ENCODE measurements around the gene SP2.

The SP2 gene

GRCh38 chr17:47894498-47895346 is 1.3 kb upstream of the SP2 start:
- no peak for DNase-seq
- Histone ChIP-seq H3K9me3 (no peaks in the 10 kb centered on the region), H3K27me3 (peaks cover 4% of the 10 kb centered on the region; the same call in 1 of the 2 replicates), H3K4me3 (ENCODE audit: low read depth, low read length) (peak overlapping the region; percentile 95), H3K4me1 (no peaks in the 10 kb centered on the region), H3K36me3 (no peaks in the 10 kb centered on the region)
- no peak for TF ChIP-seq CTCF (IDR thresholded peaks at IDR 0.05; ENCODE audit: low read depth, low read length)

GRCh38 chr17:47895347-47895855 is 635 bp upstream of the SP2 start:
- Histone ChIP-seq H3K36me3 (no peaks in the 10 kb centered on the region), H3K9me3 (no peaks in the 10 kb centered on the region), H3K27me3 (peaks cover 4% of the 10 kb centered on the region; the same call in 1 of the 2 replicates), H3K4me1 (no peaks in the 10 kb centered on the region), H3K4me3 (ENCODE audit: low read depth, low read length) (peak overlapping the region; percentile 95)
- no peak for TF ChIP-seq CTCF (IDR thresholded peaks at IDR 0.05; ENCODE audit: low read depth, low read length)
- DNase-seq = no peak

- DNase-seq = no peak
- Histone ChIP-seq H3K27me3 (peaks cover under 1% of the 10 kb centered on the region; the same call in 1 of the 2 replicates), H3K4me1 (no peaks in the 10 kb centered on the region), H3K36me3 (no peaks in the 10 kb centered on the region), H3K9me3 (no peaks in the 10 kb centered on the region), H3K4me3 (ENCODE audit: low read depth, low read length) (peak overlapping the region; percentile 91)
- no peak for TF ChIP-seq CTCF (IDR thresholded peaks at IDR 0.05; ENCODE audit: low read depth, low read length)
Observed at GRCh38 chr17:47896672-47897490, 845 bp downstream of the SP2 start.

- DNase-seq = no peak
- TF ChIP-seq CTCF (IDR thresholded peaks at IDR 0.05; ENCODE audit: low read depth, low read length) = no peak
- Histone ChIP-seq H3K9me3 (no peaks in the 10 kb centered on the region), H3K4me1 (no peaks in the 10 kb centered on the region), H3K36me3 (no peaks in the 10 kb centered on the region), H3K27me3 (no peaks in the 10 kb centered on the region), H3K4me3 (ENCODE audit: low read depth, low read length) (peak overlapping the region; percentile 91; the same call in 1 of the 2 replicates)
Observed at GRCh38 chr17:47897561-47897960, 1.5 kb downstream of the SP2 start.

GRCh38 chr17:47898241-47898640 is 2.2 kb downstream of the SP2 start:
- no peak for DNase-seq
- no peak overlapping the region for H3K4me3 ChIP-seq (ENCODE audit: low read depth, low read length)

More at GRCh38 chr17:47898241-47898640, 2.2 kb downstream of the SP2 start:
- no peaks in the 10 kb centered on the region for H3K36me3 ChIP-seq
- no peaks in the 10 kb centered on the region for H3K9me3 ChIP-seq
- no peaks in the 10 kb centered on the region for H3K4me1 ChIP-seq
- H3K27me3 ChIP-seq = no peaks in the 10 kb centered on the region
- TF ChIP-seq CTCF (IDR thresholded peaks at IDR 0.05; ENCODE audit: low read depth, low read length) = no peak
